Muscle of leg (tissue), 11 donors: ENCODE results near the gene LSP1. TPM values are rescaled to one million over a fixed set of nuclear protein-coding genes. Genes with fewer than 3 reads are reported as not detected.

ENCODE experiments used
- DNase-seq: peaks from one replicate; pipeline ENCODE4 v3.0.0; 2013
- H3K27ac ChIP-seq: one replicate; pipeline ENCODE4 v1.5.1; 2013; ENCODE audit warnings: mild to moderate bottlenecking, low read length, control low read depth
- H3K27me3 ChIP-seq: one replicate; pipeline ENCODE4 v1.6.1; 2013; ENCODE audit warnings: low read length; ENCODE audit not compliant: control insufficient read depth, insufficient read depth
- H3K36me3 ChIP-seq: one replicate; pipeline ENCODE4 v1.6.1; 2013; ENCODE audit warnings: low read length; ENCODE audit not compliant: control insufficient read depth, insufficient read depth
- H3K4me1 ChIP-seq: one replicate; pipeline ENCODE4 v1.6.1; 2013; ENCODE audit warnings: low read length; ENCODE audit not compliant: control insufficient read depth, insufficient read depth
- H3K4me3 ChIP-seq: one replicate; pipeline ENCODE4 v1.5.1; 2013; ENCODE audit warnings: low read length, control low read depth
- H3K9me3 ChIP-seq: replicated peaks from 2 replicates; pipeline ENCODE4 v1.6.1; 2013; ENCODE audit warnings: low read depth, low read length; ENCODE audit not compliant: control insufficient read depth
- WGBS: methylation state at CpG from one replicate; pipeline ENCODE4 v1.1.5; 2013; ENCODE audit warnings: missing lambda C conversion rate; ENCODE audit not compliant: insufficient coverage; 5-methylcytosine and 5-hydroxymethylcytosine counted together
- polyA plus RNA-seq, 8 donors: library from polyadenylated mRNA; unstranded; fragments of 120-200 nt; gene quantifications; one replicate each; pipeline versions ENCODE4 v1.2.1 to v1.2.3, GENCODE V29; 2013; ENCODE audit warnings: inconsistent platforms in 1 of 8, low replicate concordance in 1 of 8; ENCODE audit not compliant: insufficient read length in 8 of 8, insufficient read depth in 1 of 8
- total RNA-seq: library from RNA; stranded (reverse); fragments of 120-200 nt; gene quantifications from one replicate; pipeline ENCODE4 v1.2.4, GENCODE V29; 2013

The LSP1 gene
- total and polyA plus RNA-seq, 9 donors = 18.2 to 61.1 (median 42.1) TPM

DNA sequence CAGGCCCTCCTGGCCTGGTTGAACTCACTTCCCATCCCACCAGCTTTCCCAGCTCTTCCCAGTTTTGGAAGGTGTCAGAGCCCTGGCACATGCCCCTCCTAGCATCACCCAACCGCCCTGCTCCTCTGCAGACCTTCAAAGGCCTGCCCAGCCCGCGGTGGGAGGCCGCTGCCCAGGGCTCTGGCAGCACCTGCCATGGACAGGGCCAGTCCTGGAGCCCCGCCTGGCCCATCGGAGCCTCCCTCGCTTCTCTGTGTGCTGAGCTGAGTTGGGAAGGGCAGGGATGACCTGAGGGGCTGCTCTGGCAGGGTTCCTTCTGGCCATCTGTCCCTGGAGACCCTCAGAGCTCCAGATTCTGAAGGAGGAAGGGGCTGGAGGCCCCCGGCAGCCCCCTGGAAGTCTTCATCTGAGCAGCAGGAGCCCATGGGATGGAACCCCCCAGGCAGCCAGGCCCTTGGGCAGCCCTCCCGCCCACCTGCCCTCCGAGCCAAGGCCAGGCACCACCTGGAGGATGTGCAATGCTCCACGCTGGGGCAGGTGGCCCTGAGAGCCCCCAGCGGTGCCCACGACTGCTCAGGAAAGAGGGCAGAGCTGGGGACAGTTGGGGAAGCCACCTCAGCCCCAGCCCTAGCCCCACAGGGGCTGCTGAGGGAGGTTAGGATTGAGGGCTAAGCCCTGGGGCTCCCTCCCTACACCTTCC, 3.6 kb downstream of the LSP1 start:
- no peaks in the 10 kb centered on the region for H3K27me3 ChIP-seq
- no peak overlapping the region for H3K27ac ChIP-seq
- WGBS = 82% methylated on average over 10 of the region's 13 CpGs
- H3K9me3 ChIP-seq = no peaks in the 10 kb centered on the region
- no peak for DNase-seq
- H3K36me3 ChIP-seq = no peaks in the 10 kb centered on the region
- H3K4me1 ChIP-seq = peaks cover 55% of the 10 kb centered on the region
- H3K4me3 ChIP-seq = no peak overlapping the region

DNA sequence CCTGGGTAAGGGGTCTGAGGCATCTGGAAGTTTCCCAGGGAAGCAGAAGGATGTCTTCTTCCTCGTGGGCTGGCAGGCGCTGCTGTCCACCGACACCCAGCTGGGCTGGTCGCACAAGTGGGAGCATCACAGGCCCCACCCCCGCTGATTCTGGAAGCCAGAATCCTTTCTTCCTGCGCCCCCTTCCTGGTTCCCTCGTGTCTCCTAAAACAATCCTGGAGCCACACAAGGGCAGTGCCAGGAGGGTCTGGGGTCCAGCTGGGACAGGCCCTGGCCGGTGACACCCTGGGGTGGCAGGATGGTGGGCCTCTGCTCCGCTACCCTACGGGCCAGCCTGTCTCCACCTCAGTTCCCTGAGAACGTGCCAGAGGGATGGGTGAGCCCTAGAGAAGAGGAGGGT, 4.2 kb downstream of the LSP1 start:
- Histone ChIP-seq H3K4me1 (peaks cover 53% of the 10 kb centered on the region), H3K27ac (no peak overlapping the region), H3K27me3 (no peaks in the 10 kb centered on the region), H3K4me3 (no peak overlapping the region), H3K36me3 (no peaks in the 10 kb centered on the region), H3K9me3 (no peaks in the 10 kb centered on the region)
- 78% methylated on average over 7 of the region's 11 CpGs for WGBS
- DNase-seq = no peak

GRCh38 chr11:1858154-1858553, 5.3 kb downstream of the LSP1 start:
- H3K36me3 ChIP-seq = no peaks in the 10 kb centered on the region
- H3K27me3 ChIP-seq = no peaks in the 10 kb centered on the region
- no peak overlapping the region for H3K27ac ChIP-seq
- WGBS = 86% methylated on average over 6 of the region's 9 CpGs
- no peak for DNase-seq
- H3K4me1 ChIP-seq = peaks cover 50% of the 10 kb centered on the region
- H3K9me3 ChIP-seq = no peaks in the 10 kb centered on the region
- H3K4me3 ChIP-seq = no peak overlapping the region

DNA sequence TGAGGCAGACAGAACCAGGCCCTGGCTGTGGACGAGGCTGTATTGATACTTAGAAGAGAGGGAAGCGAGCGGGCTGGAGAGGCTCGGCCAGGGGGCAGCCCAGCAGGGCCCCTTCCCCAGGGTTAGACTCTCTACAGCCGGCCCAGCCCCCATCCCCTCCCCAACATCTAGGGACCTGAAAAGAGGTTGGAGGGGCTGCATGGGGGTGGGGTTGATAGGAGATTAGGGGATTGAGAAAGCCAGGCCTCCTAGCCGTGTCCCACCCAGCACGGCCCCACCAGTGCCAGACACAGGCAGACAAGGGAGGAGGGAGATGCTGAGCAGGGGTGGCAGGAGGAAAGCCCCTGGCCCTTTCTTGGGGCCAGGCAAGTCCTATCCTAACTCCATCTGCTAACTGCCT, 5.7 kb downstream of the LSP1 start:
- peaks cover 50% of the 10 kb centered on the region for H3K4me1 ChIP-seq
- 40% methylated on average over 1 of the region's 7 CpGs for WGBS

GRCh38 chr11:1859004-1859403, 6.1 kb downstream of the LSP1 start:
- no peak overlapping the region for H3K27ac ChIP-seq
- H3K9me3 ChIP-seq = no peaks in the 10 kb centered on the region
- peaks cover 50% of the 10 kb centered on the region for H3K4me1 ChIP-seq
- no peak overlapping the region for H3K4me3 ChIP-seq
- H3K27me3 ChIP-seq = no peaks in the 10 kb centered on the region
- H3K36me3 ChIP-seq = no peaks in the 10 kb centered on the region
- no CpG with 5 or more reads among the region's 4 CpGs for WGBS
- DNase-seq = no peak

More for the DNA sequence above, 5.7 kb downstream of the LSP1 start:
- H3K27ac ChIP-seq = no peak overlapping the region
- no peaks in the 10 kb centered on the region for H3K36me3 ChIP-seq
- no peaks in the 10 kb centered on the region for H3K9me3 ChIP-seq
- DNase-seq = no peak
- H3K27me3 ChIP-seq = no peaks in the 10 kb centered on the region
- no peak overlapping the region for H3K4me3 ChIP-seq

DNA sequence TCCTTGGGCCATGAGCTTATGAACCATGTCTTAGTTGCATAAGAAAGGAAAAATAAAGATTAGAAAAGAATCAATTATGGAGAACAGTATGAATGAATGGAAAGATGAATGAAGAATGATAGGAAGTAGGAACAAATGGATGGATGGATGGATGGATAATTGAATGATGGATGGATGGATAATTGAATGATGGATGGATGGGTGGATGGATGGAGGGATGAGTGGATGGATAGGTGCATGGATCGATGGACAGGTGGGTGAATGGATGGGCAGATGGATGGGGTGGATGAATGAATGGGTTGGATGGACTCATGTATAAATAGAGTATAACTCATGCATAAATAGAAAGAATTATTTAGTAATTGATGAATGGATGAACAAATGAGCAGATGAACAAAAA, 7.2 kb downstream of the LSP1 start:
- H3K4me3 ChIP-seq = no peak overlapping the region
- H3K4me1 ChIP-seq = peaks cover 50% of the 10 kb centered on the region
- no peak overlapping the region for H3K27ac ChIP-seq
- WGBS = 100% methylated on average over 1 of the region's 1 CpG
- no peaks in the 10 kb centered on the region for H3K36me3 ChIP-seq
- DNase-seq = no peak
- H3K9me3 ChIP-seq = no peaks in the 10 kb centered on the region
- H3K27me3 ChIP-seq = no peaks in the 10 kb centered on the region

DNA sequence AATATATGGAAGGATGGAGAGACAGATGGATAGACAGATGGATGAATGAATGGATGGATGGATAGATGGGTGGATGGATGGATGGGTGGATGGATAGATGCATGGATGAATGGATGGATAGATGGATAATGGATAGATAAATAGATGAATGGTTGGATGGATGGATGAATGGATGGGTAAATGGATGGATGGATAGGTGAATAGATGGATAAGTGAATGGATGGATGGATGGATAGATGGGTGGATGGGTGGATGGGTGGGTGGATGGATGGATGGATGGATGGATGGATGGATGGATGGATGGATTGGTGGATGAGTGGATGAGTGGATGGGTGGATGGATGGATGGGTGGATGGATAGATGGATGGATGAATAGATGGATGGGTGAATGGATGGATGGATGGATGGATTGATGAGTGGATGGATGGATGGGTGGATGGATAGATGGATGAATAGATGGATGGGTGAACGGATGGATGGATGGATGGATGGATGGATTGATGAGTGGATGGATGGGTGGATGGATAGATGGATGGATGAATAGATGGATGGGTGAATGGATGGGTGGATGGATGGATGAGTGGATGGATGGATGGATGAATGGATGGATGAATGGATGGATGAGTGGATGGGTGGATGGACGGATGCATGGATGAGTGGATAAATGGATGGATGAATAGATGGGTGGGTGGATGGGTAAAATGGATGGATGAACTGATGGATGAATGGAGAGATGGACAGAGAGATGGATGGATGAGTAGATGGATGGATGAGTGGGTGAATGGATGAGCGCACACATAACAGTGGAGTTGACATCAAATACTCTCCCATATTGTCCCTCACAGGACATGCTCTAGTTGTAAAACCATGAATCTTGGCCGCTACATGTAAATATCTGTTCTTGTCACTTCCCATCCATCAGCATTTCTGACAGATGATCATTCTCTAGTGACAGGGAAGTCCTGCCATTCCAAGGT, 8.8 kb downstream of the LSP1 start:
- Histone ChIP-seq H3K4me1 (peaks cover 41% of the 10 kb centered on the region), H3K9me3 (no peaks in the 10 kb centered on the region), H3K27me3 (no peaks in the 10 kb centered on the region), H3K36me3 (no peaks in the 10 kb centered on the region), H3K4me3 (no peak overlapping the region), H3K27ac (no peak overlapping the region)
- 100% methylated on average over 3 of the region's 4 CpGs for WGBS
- no peak for DNase-seq

- Histone ChIP-seq H3K27me3 (no peaks in the 10 kb centered on the region), H3K36me3 (no peaks in the 10 kb centered on the region), H3K4me3 (no peak overlapping the region), H3K4me1 (peaks cover 42% of the 10 kb centered on the region), H3K27ac (no peak overlapping the region), H3K9me3 (no peaks in the 10 kb centered on the region)
- DNase-seq = no peak
- 93% methylated on average over 9 of the region's 14 CpGs for WGBS
Measured at GRCh38 chr11:1862588-1863351, 9.9 kb downstream of the LSP1 start.

- H3K36me3 ChIP-seq = no peaks in the 10 kb centered on the region
- peak; percentile 95 for DNase-seq
- H3K27me3 ChIP-seq = no peaks in the 10 kb centered on the region
- peak overlapping the region; percentile 59 for H3K27ac ChIP-seq
- peaks cover 50% of the 10 kb centered on the region for H3K4me1 ChIP-seq
- WGBS = 26% methylated on average over 24 of the region's 27 CpGs
- H3K4me3 ChIP-seq = no peak overlapping the region
- no peaks in the 10 kb centered on the region for H3K9me3 ChIP-seq
Measured at GRCh38 chr11:1863352-1864216, 10.7 kb downstream of the LSP1 start.
